Right cardiac atrium (tissue), 5 donors: ENCODE results near the gene MED20. TPM values are rescaled to one million over a fixed set of nuclear protein-coding genes. Genes with fewer than 3 reads are reported as not detected.
A peak's percentile ranks its signal among the peaks of the same experiment; 100 is the strongest.

ENCODE experiments used
- ATAC-seq, 2 donors: fragments of 200-7000 bp; cut with Tn5 transposase; one replicate each; pipeline versions ENCODE4 v1.8.0 to v1.9.1; 2020; ENCODE audit warnings: moderate library complexity in 2 of 2, mild to moderate bottlenecking in 1 of 2
- DNase-seq, 3 donors: peaks; one replicate each; pipeline ENCODE4 v3.0.0-alpha.2; 2020
- H3K27ac ChIP-seq: one replicate; pipeline ENCODE4 v1.5.1; 2013; ENCODE audit warnings: mild to moderate bottlenecking, low read length, control low read depth, moderate library complexity
- H3K27me3 ChIP-seq: one replicate; pipeline ENCODE4 v1.6.1; 2013; ENCODE audit not compliant: control insufficient read depth, insufficient read depth
- H3K4me1 ChIP-seq: one replicate; pipeline ENCODE4 v1.6.1; 2013; ENCODE audit warnings: low read length; ENCODE audit not compliant: control insufficient read depth, insufficient read depth
- H3K4me3 ChIP-seq: one replicate; pipeline ENCODE4 v1.5.1; 2013; ENCODE audit warnings: low read length, control low read depth
- H3K9me3 ChIP-seq: one replicate; pipeline ENCODE4 v1.6.1; 2013; ENCODE audit warnings: low read length; ENCODE audit not compliant: control insufficient read depth
- WGBS: extraction: QIAGEN DNeasy Blood & Tissue Kit; methylation state at CpG from one replicate; pipeline ENCODE4 v1.1.7; 2013; 5-methylcytosine and 5-hydroxymethylcytosine counted together
- intact Hi-C, 4 donors: fragments of 100-400 bp; cut with DNase I; formaldehyde crosslinking; loops; one replicate each; pipeline versions ENCODE4 v1.11.0 to v1.14.0; 2022 to 2023
- polyA plus RNA-seq: library from polyadenylated mRNA; stranded (reverse); fragments of 200-250 nt; gene quantifications from one replicate; pipeline ENCODE4 v1.2.3, GENCODE V29; 2013
- total RNA-seq, 4 donors: library from RNA; stranded (reverse); fragmentation: NEBNext Ultra II Directional; extraction: Animal tissue kit (Norgen Biotek cat#: 25700); gene quantifications; one replicate each; pipeline ENCODE4 v1.2.1, GENCODE V29; 2021
- donor health status: healthy with polysubstance abuse.
- donor health status: DM: no; HTN: yes; CAD: no.
- donor health status: DM: no; HTN: no; CAD: no.
- donor health status: DM: no; HTN: yes; CAD: no; lungs with severe emphysema.
- donor health status: DM: yes; HTN: yes; CAD: no.

MED20 gene
- total and polyA plus RNA-seq, 5 donors, result 9.4 to 16.0 (median 13.8) TPM

GRCh38 chr6:41934278-41935192 is 13.6 kb upstream of the MED20 start:
- Histone ChIP-seq H3K9me3 (no peaks in the 10 kb centered on the region), H3K27me3 (no peaks in the 10 kb centered on the region), H3K4me3 (no peak overlapping the region), H3K4me1 (peaks cover 15% of the 10 kb centered on the region), H3K27ac (no peak overlapping the region)
- DNase-seq (no peak), ATAC-seq (no peak)
- intact Hi-C loops, result loop anchor here in 3 of 4 donors (5.0 to 10.0 kb wide), 3 partner anchors 113 to 150 kb away; partner anchors contain the start of genes PRICKLE4 (in 2 of the 3) and TOMM6 (in 2 of the 3)
- WGBS, result 75% methylated on average over 7 of the region's 7 CpGs

GRCh38 chr6:41932378-41932777 is 11.4 kb upstream of the MED20 start:
- Histone ChIP-seq H3K4me1 (peaks cover 2% of the 10 kb centered on the region), H3K27me3 (no peaks in the 10 kb centered on the region), H3K9me3 (no peaks in the 10 kb centered on the region), H3K4me3 (no peak overlapping the region), H3K27ac (peak overlapping the region; percentile 18)
- DNase-seq (peak in 2 of 3 donors; percentile 61 to 67), ATAC-seq (peak in 1 of 2 donors; percentile 22)
- intact Hi-C loops, result loop anchor here in 3 of 4 donors (10.0 kb wide), 2 partner anchors 138 to 148 kb away; partner anchors contain the start of genes PRICKLE4 (in 2 of the 3) and TOMM6 (in 2 of the 3)
- WGBS, result 74% methylated on average over 15 of the region's 15 CpGs

GRCh38 chr6:41931792-41932191 is 10.9 kb upstream of the MED20 start:
- Histone ChIP-seq H3K4me1 (peaks cover 2% of the 10 kb centered on the region), H3K9me3 (no peaks in the 10 kb centered on the region), H3K4me3 (no peak overlapping the region), H3K27ac (no peak overlapping the region), H3K27me3 (no peaks in the 10 kb centered on the region)
- no peak for ATAC-seq
- intact Hi-C loops, result loop anchor here in 3 of 4 donors (10.0 kb wide), 2 partner anchors 137 to 147 kb away; partner anchors contain the start of genes PRICKLE4 (in 2 of the 3) and TOMM6 (in 2 of the 3)
- no peak for DNase-seq
- 64% methylated on average over 2 of the region's 2 CpGs for WGBS

GRCh38 chr6:41929924-41930323 is 9.0 kb upstream of the MED20 start:
- 84% methylated on average over 6 of the region's 6 CpGs for WGBS
- Histone ChIP-seq H3K27me3 (no peaks in the 10 kb centered on the region), H3K4me3 (no peak overlapping the region), H3K4me1 (no peaks in the 10 kb centered on the region), H3K27ac (no peak overlapping the region), H3K9me3 (no peaks in the 10 kb centered on the region)
- DNase-seq (no peak), ATAC-seq (no peak)
- intact Hi-C loops, result loop anchor here (10.0 kb wide), 2 partner anchors 135 to 145 kb away; partner anchors contain the start of genes PRICKLE4 (in 3 of the 4) and TOMM6 (in 3 of the 4)

- Histone ChIP-seq H3K4me3 (no peak overlapping the region), H3K4me1 (no peaks in the 10 kb centered on the region), H3K9me3 (no peaks in the 10 kb centered on the region), H3K27me3 (no peaks in the 10 kb centered on the region), H3K27ac (no peak overlapping the region)
- intact Hi-C loops, result loop anchor here in 1 of 4 donors (10.0 kb wide), 1 partner anchor 142 kb away; the partner anchor contains the start of genes PRICKLE4 and TOMM6
- 94% methylated on average over 6 of the region's 6 CpGs for WGBS
- ATAC-seq (no peak), DNase-seq (no peak)
Observed at GRCh38 chr6:41927253-41927652, 6.3 kb upstream of the MED20 start.

- intact Hi-C loops, result loop anchor here in 2 of 4 donors (5.0 to 10.0 kb wide), 2 partner anchors 125 to 137 kb away; partner anchors contain the start of genes PRICKLE4 (in 1 of the 2) and TOMM6 (in 1 of the 2)
- H3K4me1 ChIP-seq, result no peaks in the 10 kb centered on the region
- no peaks in the 10 kb centered on the region for H3K27me3 ChIP-seq
- H3K27ac ChIP-seq, result no peak overlapping the region
- WGBS, result 4% methylated on average over 7 of the region's 7 CpGs
- H3K9me3 ChIP-seq, result no peaks in the 10 kb centered on the region
- peak overlapping the region; percentile 92 for H3K4me3 ChIP-seq
- DNase-seq, result no peak
- ATAC-seq, result no peak
Observed at GRCh38 chr6:41922154-41922553, 1.2 kb upstream of the MED20 start.

GRCh38 chr6:41921712-41921998 is 716 bp upstream of the MED20 start:
- no peaks in the 10 kb centered on the region for H3K27me3 ChIP-seq
- under 1% methylated on average over 20 of the region's 20 CpGs for WGBS
- DNase-seq (no peak), ATAC-seq (peak; percentile 22 to 41)
- no peaks in the 10 kb centered on the region for H3K9me3 ChIP-seq
- intact Hi-C loops, result loop anchor here in 2 of 4 donors (5.0 to 10.0 kb wide), 2 partner anchors 126 to 137 kb away; partner anchors contain the start of genes PRICKLE4 (in 1 of the 2) and TOMM6 (in 1 of the 2)
- H3K4me3 ChIP-seq, result peak overlapping the region; percentile 92
- H3K27ac ChIP-seq, result peak overlapping the region; percentile 5
- H3K4me1 ChIP-seq, result no peaks in the 10 kb centered on the region

GRCh38 chr6:41917528-41917927 is 3.4 kb downstream of the MED20 start:
- whole genome bisulfite sequencing, result 49% methylated on average over 4 of the region's 4 CpGs

GRCh38 chr6:41914869-41915530 is 5.9 kb downstream of the MED20 start:
- WGBS, result 94% methylated on average over 4 of the region's 4 CpGs
- no peak for DNase-seq
- Histone ChIP-seq H3K27ac (no peak overlapping the region), H3K9me3 (no peaks in the 10 kb centered on the region), H3K4me3 (no peak overlapping the region), H3K27me3 (no peaks in the 10 kb centered on the region), H3K4me1 (no peaks in the 10 kb centered on the region)
- ATAC-seq, result no peak
- intact Hi-C loops, result no loop called here

More at GRCh38 chr6:41917528-41917927, 3.4 kb downstream of the MED20 start:
- no peaks in the 10 kb centered on the region for H3K9me3 ChIP-seq
- intact Hi-C loops, result no loop called here
- no peaks in the 10 kb centered on the region for H3K4me1 ChIP-seq
- ATAC-seq (no peak), DNase-seq (no peak)
- no peak overlapping the region for H3K27ac ChIP-seq
- no peaks in the 10 kb centered on the region for H3K27me3 ChIP-seq
- no peak overlapping the region for H3K4me3 ChIP-seq

GRCh38 chr6:41914343-41914742 is 6.6 kb downstream of the MED20 start:
- no peak for ATAC-seq
- intact Hi-C loops, result no loop called here

More at GRCh38 chr6:41914343-41914742, 6.6 kb downstream of the MED20 start:
- Histone ChIP-seq H3K9me3 (no peaks in the 10 kb centered on the region), H3K4me1 (no peaks in the 10 kb centered on the region), H3K27me3 (no peaks in the 10 kb centered on the region), H3K27ac (no peak overlapping the region), H3K4me3 (no peak overlapping the region)
- 83% methylated on average over 2 of the region's 2 CpGs for WGBS
- no peak for DNase-seq
